ENCODE results near the gene MRPS7.
"Not testable (repeated sequence)": the region's sequence is repeated elsewhere in the genome, so short reads cannot be mapped to it uniquely, and the experiment has no call there.

The MRPS7 gene

DNA sequence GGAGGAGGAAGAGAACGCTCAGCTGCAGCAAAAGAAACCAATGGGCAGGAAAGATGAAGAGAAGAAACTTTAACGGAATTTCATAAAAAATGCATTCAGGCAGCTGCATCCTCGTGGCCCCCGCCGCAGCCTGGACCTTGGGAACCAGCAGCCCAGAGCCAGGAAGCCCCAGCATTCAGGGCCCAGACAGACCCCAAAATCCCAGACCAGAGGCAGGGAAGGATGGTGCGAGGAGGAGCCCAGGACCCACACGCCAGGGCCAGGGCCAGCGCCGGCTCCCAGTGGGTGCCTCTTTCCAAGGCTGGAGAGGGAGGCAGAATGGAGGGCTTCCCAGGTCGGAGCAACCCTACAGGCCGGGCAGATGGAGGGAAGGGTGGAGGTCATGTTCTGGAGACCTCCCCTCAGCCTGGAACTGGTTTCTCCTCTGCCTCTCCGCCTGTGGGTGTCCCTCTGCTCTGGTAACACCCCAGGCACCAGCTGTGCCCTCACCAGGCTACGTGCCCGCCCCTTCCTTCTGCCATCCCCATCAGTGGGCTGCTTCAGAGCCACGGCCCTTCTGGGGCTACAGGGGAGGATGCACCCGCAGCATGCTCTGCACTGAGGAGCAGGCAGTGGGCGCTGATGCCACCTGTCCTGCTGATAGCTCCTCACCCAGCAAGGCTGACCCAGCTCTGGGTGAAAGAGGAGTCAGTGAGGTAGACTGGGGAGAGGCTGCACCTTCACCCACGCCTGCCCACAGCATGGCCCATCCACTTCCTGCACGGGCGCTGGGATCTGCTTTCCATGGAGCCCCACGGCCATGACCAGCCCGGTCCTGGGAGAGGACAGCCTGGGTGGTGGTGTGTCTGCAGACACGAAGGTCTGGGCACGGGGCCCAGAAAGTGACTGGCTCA lies 10.5 kb downstream of the MRPS7 start:
- peak; percentile 70 for DNase-seq

- no peak for DNase-seq
Measured at GRCh38 chr17:75272848-75273184, 11.1 kb downstream of the MRPS7 start.

GRCh38 chr17:75273977-75274708 lies 12.5 kb downstream of the MRPS7 start:
- DNase-seq, result no peak

GRCh38 chr17:75277664-75278071 lies 16.0 kb downstream of the MRPS7 start:
- no peak for DNase-seq

- not testable (repeated sequence) for DNase-seq
Measured at GRCh38 chr17:75280189-75280588, 18.5 kb downstream of the MRPS7 start.

DNA sequence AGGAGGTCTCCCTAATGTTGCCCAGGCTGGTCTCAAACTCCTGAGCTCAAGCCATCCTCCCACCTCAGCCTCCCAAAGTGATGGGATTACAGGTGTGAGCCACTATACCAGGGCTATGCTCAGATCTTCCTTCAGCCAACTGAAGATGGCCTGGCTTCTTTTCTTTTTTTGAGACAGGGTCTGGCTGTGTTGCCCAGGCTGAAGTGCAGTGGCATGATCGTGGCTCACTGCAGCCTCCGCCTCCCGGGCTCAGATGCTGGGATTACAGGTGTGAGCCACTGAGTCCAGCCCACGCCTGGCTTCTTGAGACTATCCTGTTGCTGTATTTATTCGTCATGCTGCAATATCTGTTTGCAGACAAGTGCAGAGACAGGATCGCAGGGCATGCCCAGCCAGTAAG lies 23.4 kb downstream of the MRPS7 start:
- DNase-seq, result no peak

GRCh38 chr17:75287221-75287620 lies 25.5 kb downstream of the MRPS7 start:
- DNase-seq, result no peak

GRCh38 chr17:75288359-75288758 lies 26.7 kb downstream of the MRPS7 start:
- DNase-seq, result no peak

DNA sequence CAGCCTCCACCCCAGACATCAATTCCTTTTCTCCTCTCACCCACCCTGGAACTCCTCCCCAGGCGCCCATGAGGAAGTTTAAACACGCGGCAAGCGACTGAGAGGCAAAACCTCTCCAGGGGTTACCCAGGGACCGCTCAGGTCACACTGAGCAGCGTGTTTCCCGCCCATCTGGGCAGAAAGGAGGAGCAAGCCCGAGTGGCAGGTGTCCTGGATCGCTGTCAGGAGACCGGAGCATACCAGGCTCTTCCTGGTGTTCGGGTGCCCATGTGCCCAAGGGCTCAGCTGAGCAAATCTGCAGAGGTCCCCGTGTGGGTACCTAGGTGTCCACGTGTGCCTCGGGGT lies 27.1 kb downstream of the MRPS7 start:
- no peak for DNase-seq

DNA sequence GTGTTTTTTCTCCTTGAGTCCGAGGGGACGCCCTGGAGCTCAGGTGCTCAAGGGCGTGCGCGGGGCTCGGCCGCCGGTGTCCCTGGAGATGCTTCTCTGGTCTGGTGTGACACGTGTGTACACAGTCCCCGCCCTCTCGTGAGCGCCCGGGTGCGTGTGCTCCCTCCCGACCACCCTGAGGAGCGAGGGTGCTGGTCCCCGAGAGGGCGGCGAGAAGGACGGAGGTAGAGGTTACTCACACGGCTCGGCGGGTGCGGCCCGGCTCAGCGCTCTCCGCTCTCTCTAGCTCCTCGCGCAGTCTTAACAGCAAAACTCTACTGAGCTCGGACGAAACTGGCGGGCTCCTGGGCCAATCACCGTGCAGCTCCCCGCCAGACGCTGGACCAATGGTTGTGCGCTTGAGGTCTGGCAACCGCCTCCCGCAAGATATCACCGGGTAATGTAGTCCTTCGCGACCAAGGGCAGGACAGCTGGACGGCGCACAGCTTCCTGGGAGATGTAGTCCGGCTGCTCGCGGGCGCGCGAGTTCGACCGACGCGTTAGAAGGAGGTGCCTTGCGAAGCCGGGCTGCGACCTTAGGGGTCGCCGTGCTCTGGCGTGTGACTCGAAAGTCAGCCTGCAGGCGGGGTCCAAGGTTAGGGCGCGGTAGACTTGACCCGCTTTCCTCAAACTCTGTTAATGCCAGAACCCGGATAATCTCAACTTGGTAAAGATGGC lies 27.6 kb downstream of the MRPS7 start, which contains the start of gene SLC25A19:
SLC25A19 (minus strand) TSS at position 319 of the 717 bp plus-strand sequence. CDS start 2,669 bp downstream, outside the sequence.
- DNase-seq, result peak; percentile 96

- DNase-seq, result no peak
Measured at GRCh38 chr17:75289832-75290337, 28.2 kb downstream of the MRPS7 start.

DNA sequence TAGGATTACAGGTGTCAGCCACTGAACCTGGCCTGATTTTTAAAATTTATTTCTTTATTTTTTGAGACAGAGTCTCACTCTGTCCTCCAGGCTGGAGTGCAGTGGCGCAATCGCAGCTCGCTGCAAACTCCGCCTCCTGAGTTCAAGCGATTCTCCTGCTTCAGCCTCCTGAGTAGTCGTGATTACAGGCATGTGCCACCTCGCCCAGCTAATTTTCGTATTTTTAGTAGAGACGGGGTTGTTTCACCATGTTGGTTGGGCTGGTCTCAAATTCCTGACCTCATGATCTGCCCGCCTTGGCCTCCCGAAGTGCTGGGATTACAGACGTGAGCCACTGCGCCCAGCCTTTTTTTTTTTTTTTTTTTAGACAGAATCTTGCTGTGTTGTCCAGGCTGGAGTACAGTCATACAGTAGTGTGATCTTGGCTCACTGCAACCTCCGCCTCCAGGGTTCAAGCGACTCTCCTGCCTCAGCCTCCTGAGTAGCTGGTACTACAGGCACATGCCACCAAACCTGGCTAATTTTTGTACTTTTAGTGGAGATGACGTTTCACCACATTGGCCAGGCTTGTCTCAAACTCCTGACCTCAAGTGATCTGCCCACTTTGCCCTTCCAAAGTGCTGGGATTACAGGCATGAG lies 31.2 kb downstream of the MRPS7 start:
- not testable (repeated sequence) for DNase-seq

- DNase-seq, result no peak
Measured at GRCh38 chr17:75295201-75296158, 33.8 kb downstream of the MRPS7 start.

DNA sequence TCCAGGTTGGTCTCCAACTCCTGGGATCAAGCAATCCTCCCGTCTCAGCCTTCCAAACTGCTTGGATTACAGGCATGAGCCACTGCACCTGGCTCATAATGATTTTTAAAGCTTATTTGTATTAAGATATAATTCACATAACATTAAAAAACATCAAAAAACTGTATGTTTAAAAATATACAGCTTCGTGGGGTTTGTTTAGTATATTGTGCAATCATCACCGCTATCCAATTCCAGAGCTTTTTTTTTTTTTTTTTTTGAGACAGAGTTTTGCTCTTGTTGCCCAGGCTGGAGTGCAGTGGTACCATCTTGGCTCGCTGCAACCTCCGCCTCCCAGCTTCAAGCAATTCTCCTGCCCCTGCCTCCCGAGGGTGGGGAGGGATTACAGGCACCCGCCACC lies 38.6 kb downstream of the MRPS7 start:
- no peak for DNase-seq

DNA sequence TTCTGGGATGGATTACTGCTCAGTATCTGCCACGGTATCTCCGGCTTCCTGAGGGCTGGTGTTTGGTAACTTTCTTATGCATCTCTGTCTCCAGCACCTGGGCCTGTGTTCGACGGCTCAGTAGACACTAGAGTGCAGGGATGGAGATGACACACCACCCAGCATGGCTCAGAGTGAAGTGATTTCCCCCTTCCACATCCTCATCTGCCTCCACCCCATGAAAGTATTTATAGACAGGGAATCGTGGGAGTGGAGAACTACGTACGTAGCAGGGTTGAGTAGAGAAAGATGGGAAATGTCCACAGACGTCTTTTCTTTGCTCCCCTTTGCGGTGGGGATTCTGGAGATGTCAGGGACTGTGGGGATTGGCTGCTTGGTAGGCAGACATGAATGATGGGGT lies 39.4 kb downstream of the MRPS7 start:
- DNase-seq, result no peak

- DNase-seq, result no peak
Measured at GRCh38 chr17:75301502-75302206, 40.0 kb downstream of the MRPS7 start.

GRCh38 chr17:75307957-75308731 lies 46.5 kb downstream of the MRPS7 start:
- no peak for DNase-seq

GRCh38 chr17:75308732-75309629 lies 47.3 kb downstream of the MRPS7 start:
- DNase-seq, result no peak

GRCh38 chr17:75313941-75314551 lies 52.4 kb downstream of the MRPS7 start:
- no peak for DNase-seq

All from activated CD8-positive, alpha-beta memory T cell treated with anti-CD3 and anti-CD28 coated beads, Interleukin-2, amount 50 U/mL, for 48 hours (primary cell).